ENCODE measurements around the gene PTPRN2. TPM values are rescaled to one million over a fixed set of nuclear protein-coding genes. Genes with fewer than 3 reads are reported as not detected.

PTPRN2 gene
- total RNA-seq, 4 donors from 2014 or later = 14.9 to 34.3 (median 21.3) TPM

DNA sequence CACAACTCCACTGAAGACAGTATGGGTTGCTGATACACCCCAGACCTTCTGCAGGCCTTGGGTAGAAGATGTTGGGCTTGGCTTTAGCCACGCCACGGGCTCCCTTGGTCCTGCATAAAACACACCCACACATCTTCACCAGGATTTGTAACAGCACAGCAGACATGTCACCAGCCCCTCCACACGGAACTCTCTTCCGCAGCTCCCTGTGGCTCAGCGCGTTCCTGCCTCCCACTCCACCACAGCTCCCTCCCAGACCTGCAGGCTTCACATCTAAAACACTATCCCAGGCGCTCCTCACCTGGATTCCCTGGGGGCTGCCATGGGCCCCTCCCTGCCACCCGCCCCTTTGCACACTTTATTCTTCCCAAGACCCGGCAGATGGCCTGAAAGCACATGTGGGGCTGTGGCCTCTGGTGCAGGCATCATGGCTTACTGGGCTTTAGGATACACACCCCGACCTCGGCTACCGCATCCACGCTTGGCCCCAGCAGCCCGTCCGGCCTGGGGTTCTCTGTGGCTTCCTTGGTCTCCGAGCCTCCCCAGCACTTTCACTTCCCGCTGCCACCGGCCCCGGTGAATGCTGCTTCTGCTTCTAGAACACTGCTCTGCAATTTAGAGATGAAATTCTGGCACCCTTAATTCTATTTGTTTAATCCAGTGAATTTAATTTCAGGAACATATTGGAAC is 818.0 kb downstream of the PTPRN2 start:
- Histone ChIP-seq H3K36me3 (no peaks in the 10 kb centered on the region), H3K27ac (no peak overlapping the region), H3K9me3 (peaks cover 0 to 5% (median 2%) of the 10 kb centered on the region in 4 donors), H3K27me3 (no peaks in the 10 kb centered on the region), H3K4me1 (no peaks in the 10 kb centered on the region), H3K4me3 (no peak overlapping the region)
- no peak for TF ChIP-seq POLR2A (IDR thresholded peaks at IDR 0.05)
- TF ChIP-seq, protein P1, sequence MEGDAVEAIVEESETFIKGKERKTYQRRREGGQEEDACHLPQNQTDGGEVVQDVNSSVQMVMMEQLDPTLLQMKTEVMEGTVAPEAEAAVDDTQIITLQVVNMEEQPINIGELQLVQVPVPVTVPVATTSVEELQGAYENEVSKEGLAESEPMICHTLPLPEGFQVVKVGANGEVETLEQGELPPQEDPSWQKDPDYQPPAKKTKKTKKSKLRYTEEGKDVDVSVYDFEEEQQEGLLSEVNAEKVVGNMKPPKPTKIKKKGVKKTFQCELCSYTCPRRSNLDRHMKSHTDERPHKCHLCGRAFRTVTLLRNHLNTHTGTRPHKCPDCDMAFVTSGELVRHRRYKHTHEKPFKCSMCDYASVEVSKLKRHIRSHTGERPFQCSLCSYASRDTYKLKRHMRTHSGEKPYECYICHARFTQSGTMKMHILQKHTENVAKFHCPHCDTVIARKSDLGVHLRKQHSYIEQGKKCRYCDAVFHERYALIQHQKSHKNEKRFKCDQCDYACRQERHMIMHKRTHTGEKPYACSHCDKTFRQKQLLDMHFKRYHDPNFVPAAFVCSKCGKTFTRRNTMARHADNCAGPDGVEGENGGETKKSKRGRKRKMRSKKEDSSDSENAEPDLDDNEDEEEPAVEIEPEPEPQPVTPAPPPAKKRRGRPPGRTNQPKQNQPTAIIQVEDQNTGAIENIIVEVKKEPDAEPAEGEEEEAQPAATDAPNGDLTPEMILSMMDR (IDR thresholded peaks at IDR 0.05) = no peak
- no peak for DNase-seq

DNA sequence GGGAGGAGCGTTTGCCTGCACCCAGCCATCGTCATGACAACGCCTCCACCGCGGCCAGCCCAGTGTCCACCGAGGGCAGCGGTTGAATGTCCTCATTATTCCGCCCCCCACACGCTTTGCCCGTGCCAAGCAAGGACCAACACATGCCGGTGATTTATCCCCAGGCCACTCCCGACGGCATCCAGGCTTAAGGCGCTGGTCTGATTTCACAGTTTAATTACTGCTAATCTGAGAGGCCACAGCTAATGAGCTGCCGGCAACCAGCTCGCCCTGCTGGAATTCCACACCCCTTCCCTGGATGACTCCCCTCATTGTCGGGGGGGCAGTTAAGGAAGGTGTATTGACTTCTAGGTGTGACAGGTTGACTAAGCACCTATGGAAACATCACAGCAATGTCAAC is 818.5 kb downstream of the PTPRN2 start:
- H3K27ac ChIP-seq = no peak overlapping the region
- H3K4me3 ChIP-seq = no peak overlapping the region
- H3K27me3 ChIP-seq = no peaks in the 10 kb centered on the region
- H3K9me3 ChIP-seq = peaks cover 0 to 5% (median 2%) of the 10 kb centered on the region in 4 donors
- TF ChIP-seq, protein P1 (IDR thresholded peaks at IDR 0.05) = no peak
- TF ChIP-seq POLR2A (IDR thresholded peaks at IDR 0.05) = no peak
- no peak for DNase-seq
- no peaks in the 10 kb centered on the region for H3K4me1 ChIP-seq
- no peaks in the 10 kb centered on the region for H3K36me3 ChIP-seq

DNA sequence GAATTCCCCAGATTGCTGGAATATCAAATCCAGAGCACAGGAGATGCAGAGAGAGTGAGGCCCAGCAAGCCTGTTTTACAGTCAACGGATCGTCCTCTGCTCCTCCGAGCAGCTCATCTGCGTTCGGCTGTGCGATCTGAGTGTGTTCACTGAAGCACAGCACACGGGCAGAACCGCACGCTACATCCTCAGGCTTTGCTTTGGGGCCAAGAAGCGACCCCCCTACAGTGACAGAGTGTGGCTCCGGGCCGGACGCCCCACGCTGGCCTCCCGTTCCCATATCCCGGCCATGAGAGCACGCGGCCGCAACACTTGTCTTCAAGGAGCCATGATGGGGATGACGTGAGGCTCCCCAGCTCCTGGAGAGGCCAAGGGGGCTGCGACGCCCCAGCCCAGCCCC is 819.4 kb downstream of the PTPRN2 start:
- Histone ChIP-seq H3K27ac (no peak overlapping the region), H3K4me3 (no peak overlapping the region), H3K36me3 (no peaks in the 10 kb centered on the region), H3K4me1 (no peaks in the 10 kb centered on the region), H3K9me3 (peaks cover 0 to 5% (median 2%) of the 10 kb centered on the region in 4 donors), H3K27me3 (no peaks in the 10 kb centered on the region)
- no peak for TF ChIP-seq POLR2A (IDR thresholded peaks at IDR 0.05)
- TF ChIP-seq, protein P1 (IDR thresholded peaks at IDR 0.05) = no peak
- no peak for DNase-seq

DNA sequence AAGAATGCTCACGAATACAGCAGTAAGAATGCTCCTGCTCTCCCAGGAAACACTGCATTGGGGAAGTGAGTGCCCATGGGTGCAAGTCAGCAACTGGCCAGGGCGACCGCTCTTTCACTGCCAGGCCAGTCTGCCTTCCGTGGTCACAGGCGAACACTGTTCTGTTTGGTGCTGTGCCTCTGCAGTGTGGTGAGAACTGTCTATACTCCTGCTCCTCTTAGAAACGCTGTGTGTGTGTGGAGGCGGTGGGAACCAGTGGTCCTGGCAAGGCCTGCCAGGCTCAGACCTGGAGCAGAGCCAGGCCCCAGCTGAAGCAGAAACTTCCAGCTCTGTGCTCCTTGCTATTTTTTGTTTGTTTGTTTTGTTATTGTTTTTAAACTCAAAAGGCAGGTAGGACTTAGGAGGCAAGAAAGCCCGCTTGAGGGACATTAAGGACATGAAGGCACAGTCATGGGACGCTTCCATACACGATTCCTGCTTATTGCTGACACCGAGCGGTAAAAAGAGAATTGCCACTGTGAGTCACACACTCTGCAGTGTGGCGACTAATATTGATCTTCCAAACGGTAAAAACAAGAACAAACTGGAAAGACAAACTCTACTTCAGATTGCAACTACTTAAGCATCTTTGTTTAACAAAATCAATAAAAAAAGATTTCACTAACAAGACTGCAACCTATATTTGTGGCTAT is 820.0 kb downstream of the PTPRN2 start:
- no peak overlapping the region for H3K27ac ChIP-seq
- H3K4me1 ChIP-seq = no peaks in the 10 kb centered on the region
- TF ChIP-seq, protein P1 (IDR thresholded peaks at IDR 0.05) = no peak
- no peak for TF ChIP-seq POLR2A (IDR thresholded peaks at IDR 0.05)
- no peaks in the 10 kb centered on the region for H3K36me3 ChIP-seq
- DNase-seq = no peak
- H3K9me3 ChIP-seq = peaks cover 0 to 5% (median 2%) of the 10 kb centered on the region in 4 donors
- no peak overlapping the region for H3K4me3 ChIP-seq
- H3K27me3 ChIP-seq = no peaks in the 10 kb centered on the region

DNA sequence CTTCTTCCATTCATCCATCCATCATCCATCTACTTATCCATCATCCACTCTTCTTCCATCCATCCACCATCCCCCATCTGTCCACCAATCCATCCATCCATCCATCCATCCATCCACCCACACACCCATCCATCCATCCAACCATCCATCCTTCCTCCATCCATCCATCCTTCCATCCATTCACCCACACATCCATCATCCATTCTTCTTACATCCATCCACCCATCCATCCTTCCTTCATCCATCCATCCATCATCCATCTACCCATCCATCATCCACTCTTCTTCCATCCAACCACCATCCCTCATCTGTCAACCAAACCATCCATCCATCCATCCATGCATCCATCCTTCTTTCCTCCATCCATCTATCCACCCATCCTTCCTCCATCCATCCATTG is 821.5 kb downstream of the PTPRN2 start:
- H3K27me3 ChIP-seq = no peaks in the 10 kb centered on the region
- H3K4me3 ChIP-seq = no peak overlapping the region
- H3K4me1 ChIP-seq = no peaks in the 10 kb centered on the region
- TF ChIP-seq POLR2A (IDR thresholded peaks at IDR 0.05) = no peak
- TF ChIP-seq, protein P1 (IDR thresholded peaks at IDR 0.05) = no peak
- H3K27ac ChIP-seq = no peak overlapping the region
- no peak for DNase-seq
- H3K9me3 ChIP-seq = peaks cover 0 to 4% (median 2%) of the 10 kb centered on the region in 4 donors
- no peaks in the 10 kb centered on the region for H3K36me3 ChIP-seq
